HepG2 (cell line): Measurements from ENCODE around the gene HSD17B11. TPM values are rescaled to one million over a fixed set of nuclear protein-coding genes. Genes with fewer than 3 reads are reported as not detected.

Source experiments
- ATAC-seq: fragments of 200-7000 bp; cut with Tn5 transposase; 3 replicates; pipeline ENCODE4 v1.9.1; 2020; ENCODE audit warnings: mild to moderate bottlenecking, moderate library complexity
- BruUV-seq: library from RNA; stranded (reverse); fragments of 400-500 nt; replicated peaks from 2 replicates; lab custom pipeline; 2021; lab: Mats Ljungman, UMichigan
- CTCF ChIA-PET: fragments of 300-600 bp; formaldehyde crosslinking; extraction: SDS; loops from one replicate; lab custom pipeline; 2021; ENCODE audit warnings: low total read pairs, inconsistent platforms, low intra/inter-chr PET ratio; lab: Yijun Ruan, JAX
- POLR2A ChIA-PET: fragments of 350-600 bp; sonication (Branson Sonifier 250); formaldehyde crosslinking; loops from one replicate; lab custom pipeline; 2020; ENCODE audit warnings: antibody characterized with exemption, inconsistent platforms; lab: Yijun Ruan, JAX
- DNase-seq: peaks from one replicate; pipeline ENCODE4 v3.0.0-alpha.2; 2015; ENCODE audit warnings: low spot score
- FAIRE-seq: peaks from 3 replicates; lab custom pipeline; 2011; peaks lifted over from hg19 to GRCh38; lab: Jason Lieb, UNC
- H2AFZ ChIP-seq: one replicate; pipeline ENCODE4 v1.6.1; 2011; ENCODE audit warnings: low read length, inconsistent platforms
- H3K27ac ChIP-seq: fragments of 300-600 bp; 3 replicates; pipeline ENCODE4 v1.8.0; 2011; ENCODE audit warnings: mixed run types, mild to moderate bottlenecking, mixed read lengths, low read length, inconsistent platforms; ENCODE audit not compliant: insufficient read depth; ENCODE audit errors: extremely low read length
- H3K27me3 ChIP-seq, 2 experiments: fragments of 200-600 bp in 1 of 2; 2 replicates in 1 of 2; 3 replicates in 1 of 2; pipeline versions ENCODE4 v1.6.0 to v1.8.0; 2011; ENCODE audit warnings: low read length in 2 of 2, mild to moderate bottlenecking in 2 of 2, moderate library complexity in 2 of 2, inconsistent platforms in 1 of 2; ENCODE audit not compliant: insufficient read depth in 2 of 2, control insufficient read depth in 1 of 2
- H3K36me3 ChIP-seq, 2 experiments: fragments of 200-600 bp in 1 of 2; replicated peaks in 1 of 2; 2 replicates in 1 of 2; 3 replicates in 1 of 2; pipeline versions ENCODE4 v1.5.1 to v1.8.0; 2011; ENCODE audit warnings: low read length in 2 of 2, inconsistent platforms in 1 of 2; ENCODE audit not compliant: insufficient read depth in 2 of 2, control insufficient read depth in 1 of 2
- H3K4me1 ChIP-seq: 2 replicates; pipeline ENCODE4 v1.5.1; 2012; ENCODE audit warnings: low read length, inconsistent platforms; ENCODE audit not compliant: insufficient read depth
- H3K4me2 ChIP-seq: 2 replicates; pipeline ENCODE4 v1.6.0; 2011; ENCODE audit warnings: low read depth, low read length, inconsistent platforms
- H3K4me3 ChIP-seq, 3 experiments: fragments of 200-600 bp in 1 of 3; sonication (generic), shearing (Covaris generic) in 1 of 3; replicated peaks in 1 of 3; 2 replicates each; pipeline ENCODE4 v1.5.1; 2011 to 2016; ENCODE audit warnings: low read length in 3 of 3, inconsistent platforms in 2 of 3, low read depth in 2 of 3, mild to moderate bottlenecking in 2 of 3, control low read depth in 1 of 3, mixed read lengths in 1 of 3; ENCODE audit not compliant: insufficient read depth in 1 of 3
- H3K79me2 ChIP-seq: one replicate; pipeline ENCODE4 v1.6.1; 2011; ENCODE audit warnings: low read length, inconsistent platforms; ENCODE audit not compliant: insufficient read depth
- H3K9ac ChIP-seq: 2 replicates; pipeline ENCODE4 v1.6.0; 2011; ENCODE audit warnings: mild to moderate bottlenecking, low read depth, low read length, inconsistent platforms; ENCODE audit not compliant: insufficient read depth
- H3K9me3 ChIP-seq: 2 replicates; pipeline ENCODE4 v1.5.1; 2012; ENCODE audit warnings: mild to moderate bottlenecking, low read length
- H4K20me1 ChIP-seq: 2 replicates; pipeline ENCODE4 v1.6.0; 2011; ENCODE audit warnings: inconsistent platforms, mild to moderate bottlenecking, low read length, moderate library complexity; ENCODE audit not compliant: insufficient read depth
- AHR ChIP-seq: IDR thresholded peaks from 2 replicates; pipeline ENCODE4 v1.6.1; 2018; ENCODE audit warnings: missing genetic modification reagents, missing compliant biosample characterization
- ARID5B ChIP-seq: IDR thresholded peaks from 2 replicates; pipeline ENCODE4 v1.4.0; 2020; ENCODE audit warnings: mild to moderate bottlenecking, missing genetic modification reagents
- ATF5 ChIP-seq: sonication (generic); formaldehyde crosslinking; IDR thresholded peaks from 2 replicates; pipeline ENCODE4 v1.4.0; 2020; ENCODE audit warnings: mild to moderate bottlenecking, low read depth, missing genetic modification reagents
- DNMT3B ChIP-seq: conservative IDR thresholded peaks from 2 replicates; pipeline ENCODE4 v1.6.1; 2016; ENCODE audit warnings: missing biosample characterization, control low read depth
- HMGA1 ChIP-seq: sonication (generic); formaldehyde crosslinking; conservative IDR thresholded peaks from 2 replicates; pipeline ENCODE4 v1.4.0; 2020; ENCODE audit warnings: missing genetic modification reagents
- NFYB ChIP-seq: sonication (generic); formaldehyde crosslinking; IDR thresholded peaks from 2 replicates; pipeline ENCODE4 v1.4.0; 2020; ENCODE audit warnings: missing genetic modification reagents
- REST ChIP-seq, 2 experiments: IDR thresholded peaks; 2 replicates each; pipeline ENCODE4 v1.6.1; 2011 to 2012; ENCODE audit warnings: low read length in 2 of 2, borderline replicate concordance in 1 of 2, low read depth in 1 of 2, mild to moderate bottlenecking in 1 of 2, moderate library complexity in 1 of 2
- RNF2 ChIP-seq: fragments of 450-650 bp; conservative IDR thresholded peaks from 2 replicates; pipeline ENCODE4 v1.6.1; 2016; ENCODE audit warnings: low read depth
- SALL1 ChIP-seq: sonication (generic); formaldehyde crosslinking; IDR thresholded peaks from 2 replicates; pipeline ENCODE4 v1.8.0; 2022; ENCODE audit warnings: mild to moderate bottlenecking, missing genetic modification reagents
- TBX2 ChIP-seq: sonication (generic); formaldehyde crosslinking; IDR thresholded peaks from 2 replicates; pipeline ENCODE4 v1.5.0; 2020; ENCODE audit warnings: missing genetic modification reagents, mild to moderate bottlenecking, borderline replicate concordance
- ZBTB14 ChIP-seq: sonication (generic); formaldehyde crosslinking; IDR thresholded peaks from 2 replicates; pipeline ENCODE4 v1.4.0; 2020; ENCODE audit warnings: missing genetic modification reagents
- ZNF20 ChIP-seq: sonication (generic); formaldehyde crosslinking; IDR thresholded peaks from 2 replicates; pipeline ENCODE4 v1.4.0; 2020; ENCODE audit warnings: mild to moderate bottlenecking, moderate library complexity, missing genetic modification reagents
- ZNF253 ChIP-seq: sonication (generic); formaldehyde crosslinking; IDR thresholded peaks from 2 replicates; pipeline ENCODE4 v1.8.0; 2022; ENCODE audit warnings: mild to moderate bottlenecking, missing genetic modification reagents, borderline replicate concordance
- ZSCAN31 ChIP-seq: sonication (generic); formaldehyde crosslinking; IDR thresholded peaks from 2 replicates; pipeline ENCODE4 v1.5.0; 2020; ENCODE audit warnings: low read depth, mild to moderate bottlenecking, missing genetic modification reagents
- WGBS: methylation state at CpG from one replicate; pipeline ENCODE4 v1.1.6; 2017; ENCODE audit warnings: low lambda C conversion rate; 5-methylcytosine and 5-hydroxymethylcytosine counted together
- in situ Hi-C: cut with HindIII; loops from 2 replicates; pipeline ENCODE4 v1.10.0; 2017; ENCODE audit warnings: low pct_unique_long_range_greater_than_20kb; ENCODE audit not compliant: extremely low pct_ligation_motif_present
- intact Hi-C: fragments of 100-400 bp; cut with micrococcal nuclease; formaldehyde crosslinking; loops from one replicate; pipeline ENCODE4 v1.10.0; 2022; ENCODE audit not compliant: unreplicated experiment
- polyA plus RNA-seq, 8 experiments: library from polyadenylated mRNA; depleted of rRNA in 3 of 8; stranded (reverse) in 7 of 8; unstranded in 1 of 8; fragments of >200 nt; fragmentation: Illumina TruSeq in 4 of 8; extraction: Trizol in 4 of 8; gene quantifications; 2 replicates each; pipeline versions ENCODE4 v1.2.1 to v1.2.3, GENCODE V29; 2011 to 2016; ENCODE audit warnings: low read depth in 4 of 8, missing spikeins in 1 of 8, mixed read lengths in 1 of 8; ENCODE audit not compliant: insufficient read depth in 1 of 8
- total RNA-seq, 5 experiments: library from RNA; depleted of rRNA; stranded (reverse); fragments of >200 nt; fragmentation: Illumina TruSeq; extraction: Trizol; gene quantifications; 2 replicates each; pipeline ENCODE4 v1.2.3, GENCODE V29; 2016; ENCODE audit warnings: low read depth in 1 of 5

Gene HSD17B11
- total and polyA plus RNA-seq, 2 of the 13 experiments (the other 11 are each of a cell fraction or from before 2014, with no cell fraction given): 121 to 158 TPM

GRCh38 chr4:87418410-87418809 is 27.4 kb upstream of the HSD17B11 start (continued):
- 0 out of 2 replicates have a peak, but pooled peaks have one; percentile 11 for TF ChIP-seq SALL1 (CRISPR knock-in tag)

GRCh38 chr4:87416965-87417364 is 26.0 kb upstream of the HSD17B11 start:
- Histone ChIP-seq H3K4me2 (peak overlapping the region; percentile 56), H3K4me3 (no peak overlapping the region; a peak in 1 of 6 replicates), H3K36me3 (no peaks in the 10 kb centered on the region), H2AFZ (no peak overlapping the region), H3K27ac (no peak overlapping the region), H3K4me1 (peaks cover 61% of the 10 kb centered on the region), H4K20me1 (no peaks in the 10 kb centered on the region), H3K27me3 (no peaks in the 10 kb centered on the region; a peak in 1 of 5 replicates), H3K9me3 (no peaks in the 10 kb centered on the region), H3K79me2 (peaks cover 3% of the 10 kb centered on the region), H3K9ac (no peak overlapping the region)
- BruUV-seq: no TSS peak
- peak; percentile 66 for DNase-seq
- 6% methylated on average over 3 of the region's 3 CpGs for WGBS
- POLR2A ChIA-PET: interaction anchor here (1.0 to 1.3 kb wide), 2 partner anchors 25 to 27 kb away, joined by 4 to 5 read pairs; partner anchors contain the start of gene HSD17B11
- CTCF ChIA-PET: no interaction called here
- intact Hi-C loops: no loop called here
- no peak for FAIRE-seq
- in situ Hi-C loops: no loop called here
- ATAC-seq: peak; percentile 24
- no peak for TF ChIP-seq ZBTB14
- no peak for TF ChIP-seq ZNF20 (CRISPR knock-in tag)
- no peak for TF ChIP-seq RNF2
- TF ChIP-seq ZNF253: no peak
- no peak for TF ChIP-seq REST (IDR thresholded peaks at IDR 0.05; ENCODE audit: borderline replicate concordance in 1 of 2, low read depth in 1 of 2, low read length in 2 of 2)
- no peak for TF ChIP-seq ZSCAN31 (CRISPR knock-in tag)
- TF ChIP-seq TBX2 (CRISPR knock-in tag): peak; percentile 76; the same call in 1 of the 2 replicates
- TF ChIP-seq DNMT3B: no peak
- TF ChIP-seq ARID5B (CRISPR knock-in tag): peak; percentile 18; the same call in 1 of the 2 replicates
- no peak for TF ChIP-seq ATF5 (CRISPR knock-in tag)
- TF ChIP-seq AHR (CRISPR knock-in tag): no peak
- TF ChIP-seq HMGA1 (CRISPR knock-in tag): no peak
- TF ChIP-seq NFYB (CRISPR knock-in tag): peak; percentile 75
